OCI-LY1 (cell line): Measurements from ENCODE around the gene LAMB3.

Experiments
- CTCF ChIP-seq: fragments of 200-600 bp; sonication (generic), shearing (Covaris generic); IDR thresholded peaks from 2 replicates; pipeline ENCODE4 v1.5.1; 2017; ENCODE audit warnings: mild to moderate bottlenecking, antibody characterized with exemption, low read length, moderate library complexity, mixed read lengths
- EZH2 ChIP-seq: fragments of 200-600 bp; sonication (generic), shearing (Covaris generic); IDR thresholded peaks from 2 replicates; pipeline ENCODE4 v1.8.0; 2017; ENCODE audit warnings: borderline replicate concordance, mixed run types, mild to moderate bottlenecking, antibody characterized with exemption, low read length, moderate library complexity, mixed read lengths

- no peak for TF ChIP-seq CTCF
- TF ChIP-seq EZH2 = no peak
Observed at GRCh38 chr1:209645574-209646452, 6.4 kb downstream of the LAMB3 start.
